ENCODE measurements around the gene RAI1.

GRCh38 chr17:17784657-17785267 is 103.5 kb downstream of the RAI1 start:
- TF ChIP-seq, protein P1, sequence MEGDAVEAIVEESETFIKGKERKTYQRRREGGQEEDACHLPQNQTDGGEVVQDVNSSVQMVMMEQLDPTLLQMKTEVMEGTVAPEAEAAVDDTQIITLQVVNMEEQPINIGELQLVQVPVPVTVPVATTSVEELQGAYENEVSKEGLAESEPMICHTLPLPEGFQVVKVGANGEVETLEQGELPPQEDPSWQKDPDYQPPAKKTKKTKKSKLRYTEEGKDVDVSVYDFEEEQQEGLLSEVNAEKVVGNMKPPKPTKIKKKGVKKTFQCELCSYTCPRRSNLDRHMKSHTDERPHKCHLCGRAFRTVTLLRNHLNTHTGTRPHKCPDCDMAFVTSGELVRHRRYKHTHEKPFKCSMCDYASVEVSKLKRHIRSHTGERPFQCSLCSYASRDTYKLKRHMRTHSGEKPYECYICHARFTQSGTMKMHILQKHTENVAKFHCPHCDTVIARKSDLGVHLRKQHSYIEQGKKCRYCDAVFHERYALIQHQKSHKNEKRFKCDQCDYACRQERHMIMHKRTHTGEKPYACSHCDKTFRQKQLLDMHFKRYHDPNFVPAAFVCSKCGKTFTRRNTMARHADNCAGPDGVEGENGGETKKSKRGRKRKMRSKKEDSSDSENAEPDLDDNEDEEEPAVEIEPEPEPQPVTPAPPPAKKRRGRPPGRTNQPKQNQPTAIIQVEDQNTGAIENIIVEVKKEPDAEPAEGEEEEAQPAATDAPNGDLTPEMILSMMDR (IDR thresholded peaks at IDR 0.05; ENCODE audit: insufficient read depth, low read depth, low read length): peak; percentile 24
- TF ChIP-seq EZH2 (IDR thresholded peaks at IDR 0.05; ENCODE audit: insufficient read depth, low read length): no peak
